NCI-H187 (cell line): Measurements from ENCODE around the gene NBPF1.
"Not testable (repeated sequence)": the region's sequence is repeated elsewhere in the genome, so short reads cannot be mapped to it uniquely, and the experiment has no call there.

Source experiments
- DNase-seq, 2 experiments: peaks; one replicate each; lab custom pipeline; 2025; lab: John Stamatoyannopoulos, UW

Gene NBPF1

DNA sequence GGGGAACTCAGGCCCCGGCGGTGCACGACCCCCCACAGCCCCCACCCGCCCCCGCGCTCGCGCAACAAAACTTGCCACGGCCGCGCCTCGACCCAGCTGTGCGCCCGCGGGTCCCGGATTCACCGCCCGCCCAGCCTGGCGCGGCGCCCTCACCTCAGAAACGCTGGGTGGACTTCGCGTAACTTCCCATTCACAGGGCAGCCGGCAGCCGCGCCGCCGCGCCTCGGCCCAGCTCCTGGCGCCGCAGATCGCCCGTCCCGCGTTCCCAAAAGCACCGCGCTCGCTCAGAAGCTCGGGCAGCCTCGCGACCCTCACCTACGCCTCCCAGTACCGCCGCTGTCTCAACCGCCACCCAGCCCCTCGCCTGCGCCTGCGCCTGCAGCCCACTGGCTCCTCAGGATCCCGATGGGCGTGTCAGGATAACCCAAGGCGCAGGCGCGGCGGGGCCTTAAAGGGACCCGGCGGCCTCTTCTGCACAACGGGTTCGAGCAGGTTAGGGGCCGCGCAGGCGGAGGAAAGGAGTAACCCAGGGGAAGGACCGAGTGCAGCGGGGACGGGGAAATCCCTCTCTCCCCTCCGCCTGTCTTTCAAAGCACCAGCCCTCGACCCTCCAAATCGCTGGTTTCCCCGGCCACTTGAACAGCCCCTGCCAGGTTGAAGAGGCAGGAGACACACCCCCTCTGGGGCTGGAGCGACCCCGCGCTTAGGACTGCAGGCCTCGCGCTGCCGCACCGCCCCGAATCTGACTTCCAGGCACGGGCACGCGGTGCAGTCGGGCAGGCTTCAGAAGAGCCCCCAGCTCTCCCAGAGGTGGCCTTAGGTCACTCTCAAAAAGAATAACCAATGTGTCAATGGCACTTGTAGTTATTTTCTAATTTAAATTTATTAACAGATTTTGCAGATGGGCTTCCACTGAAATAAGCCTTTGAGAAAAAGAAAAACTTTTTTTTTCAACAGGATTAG is at the start of gene NBPF1:
NBPF1 (minus strand) TSS at position 380 of the 963 bp plus-strand sequence.
- DNase-seq, result peak; percentile 99 to 100

DNA sequence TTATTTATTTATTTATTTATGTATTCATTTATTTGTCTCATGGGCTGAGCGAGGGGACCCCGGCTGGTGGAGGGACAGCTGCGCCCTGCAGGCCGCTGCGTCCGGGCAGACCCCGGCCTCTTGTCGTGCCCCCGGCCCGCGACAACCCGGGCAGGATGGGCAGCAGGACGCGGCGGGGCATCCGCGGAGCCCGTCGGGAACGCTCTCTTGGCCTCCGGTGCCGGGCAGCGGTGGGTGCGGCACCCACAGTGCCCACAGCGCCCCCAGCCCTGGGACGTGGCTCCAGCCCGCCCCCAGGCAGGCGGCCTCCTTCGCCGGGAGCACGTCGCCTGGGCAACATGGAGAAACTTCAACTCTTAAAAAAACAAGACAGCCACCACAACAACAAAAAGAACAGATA is 44.9 kb upstream of the NBPF1 start:
- DNase-seq, result not testable (repeated sequence)

DNA sequence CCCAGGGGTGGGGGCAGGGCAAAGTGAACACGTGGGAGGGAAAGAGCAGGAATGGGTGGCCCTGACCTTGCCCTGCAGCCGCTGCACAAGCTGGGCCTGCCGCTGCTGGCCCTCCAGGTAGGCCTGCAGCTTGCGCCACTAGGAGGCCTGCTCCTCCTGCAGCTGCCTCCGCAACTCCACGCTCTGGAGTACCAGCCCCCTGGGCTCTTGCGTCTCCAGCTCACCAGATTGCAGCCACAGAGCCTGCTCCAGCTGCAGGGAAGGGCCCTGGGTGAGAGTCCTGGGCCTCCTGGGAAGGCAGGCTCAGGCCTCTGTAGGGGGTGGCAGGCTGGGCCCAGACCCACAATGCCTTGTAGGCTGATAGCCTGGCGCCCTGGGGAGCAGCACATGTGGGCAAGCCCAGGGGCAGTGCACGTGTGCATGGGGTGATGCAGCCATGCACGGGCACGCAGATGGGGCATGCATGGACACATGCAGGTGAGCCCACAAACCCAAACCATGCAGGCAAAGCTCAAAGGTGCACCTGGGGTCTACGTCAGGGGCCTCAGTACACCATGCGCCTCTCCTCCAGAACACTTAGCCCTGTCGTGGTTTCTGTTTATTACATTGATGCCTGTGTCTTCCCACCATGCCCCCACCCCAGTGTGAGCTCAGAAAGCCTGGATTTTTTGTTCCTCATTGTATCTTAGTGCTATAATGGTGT is 43.8 kb upstream of the NBPF1 start:
- DNase-seq, result not testable (repeated sequence)

DNA sequence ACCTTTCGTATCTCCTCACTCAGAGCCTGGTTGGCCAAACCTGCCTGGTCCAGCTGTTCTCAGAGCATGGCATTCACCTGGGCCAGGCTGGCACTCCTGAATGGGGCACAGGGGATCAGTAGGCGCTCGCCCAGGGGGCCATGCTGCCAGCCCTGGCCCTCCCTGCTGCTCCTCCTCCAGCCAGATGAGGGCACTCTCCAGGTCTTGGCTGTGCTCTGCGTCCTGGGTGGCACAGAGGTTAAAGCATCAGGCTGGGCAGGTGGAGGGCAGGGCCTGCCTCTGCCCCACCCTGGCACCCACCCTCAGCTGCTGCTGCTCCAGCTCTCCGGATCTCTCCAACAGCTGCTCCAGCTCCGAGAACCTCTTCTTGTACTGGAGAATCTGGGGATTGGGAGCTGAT is 43.2 kb upstream of the NBPF1 start:
- DNase-seq, result not testable (repeated sequence)

DNA sequence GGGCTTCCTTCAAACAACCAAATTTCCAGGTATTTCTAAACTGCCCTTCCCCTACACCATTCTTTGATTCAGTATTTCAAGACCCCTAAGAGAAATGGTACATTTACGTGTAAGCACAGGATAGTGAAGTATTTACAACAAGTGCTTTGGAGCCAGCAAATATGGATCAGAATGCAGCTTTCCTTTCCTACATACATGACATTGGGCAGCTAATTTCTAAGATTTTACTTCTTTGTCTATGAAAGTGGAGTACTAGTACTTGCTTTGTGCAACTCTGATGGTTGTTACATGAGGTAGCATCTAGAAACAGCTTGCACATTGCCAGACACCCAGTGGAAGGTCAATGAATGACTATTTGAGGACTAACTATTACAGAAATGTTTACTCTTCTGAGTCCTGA is 38.2 kb upstream of the NBPF1 start:
- not testable (repeated sequence) for DNase-seq

DNA sequence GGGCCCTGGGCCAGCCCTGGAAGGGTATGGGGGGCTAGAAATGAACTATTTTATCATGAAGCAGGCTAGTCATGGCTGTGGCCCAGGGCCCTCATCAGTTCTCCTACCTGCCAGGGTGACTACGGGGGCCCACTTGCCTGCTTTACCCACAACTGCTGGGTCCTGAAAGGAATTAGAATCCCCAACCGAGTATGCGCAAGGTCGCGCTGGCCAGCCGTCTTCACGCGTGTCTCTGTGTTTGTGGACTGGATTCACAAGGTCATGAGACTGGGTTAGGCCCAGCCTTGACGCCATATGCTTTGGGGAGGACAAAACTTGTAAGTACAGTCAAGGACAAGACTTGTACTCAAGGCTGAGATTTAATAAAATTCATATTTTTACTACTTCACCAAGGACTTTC is 36.6 kb upstream of the NBPF1 start:
- DNase-seq, result not testable (repeated sequence)

DNA sequence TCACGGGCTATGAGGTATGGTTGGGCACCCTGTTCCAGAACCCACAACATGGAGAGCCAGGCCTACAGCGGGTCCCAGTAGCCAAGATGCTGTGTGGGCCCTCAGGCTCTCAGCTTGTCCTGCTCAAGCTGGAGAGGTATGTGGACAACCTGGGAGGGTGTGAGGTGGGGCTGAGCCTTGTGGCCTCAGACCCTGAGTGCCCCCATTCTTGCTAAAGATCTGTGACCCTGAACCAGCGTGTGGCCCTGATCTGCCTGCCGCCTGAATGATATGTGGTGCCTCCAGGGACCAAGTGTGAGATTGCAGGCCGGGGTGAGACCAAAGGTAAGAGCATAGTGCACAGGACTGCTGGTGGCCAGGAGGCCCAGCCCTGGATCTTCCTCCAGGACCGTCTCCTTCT is 36.0 kb upstream of the NBPF1 start:
- DNase-seq, result not testable (repeated sequence)

DNA sequence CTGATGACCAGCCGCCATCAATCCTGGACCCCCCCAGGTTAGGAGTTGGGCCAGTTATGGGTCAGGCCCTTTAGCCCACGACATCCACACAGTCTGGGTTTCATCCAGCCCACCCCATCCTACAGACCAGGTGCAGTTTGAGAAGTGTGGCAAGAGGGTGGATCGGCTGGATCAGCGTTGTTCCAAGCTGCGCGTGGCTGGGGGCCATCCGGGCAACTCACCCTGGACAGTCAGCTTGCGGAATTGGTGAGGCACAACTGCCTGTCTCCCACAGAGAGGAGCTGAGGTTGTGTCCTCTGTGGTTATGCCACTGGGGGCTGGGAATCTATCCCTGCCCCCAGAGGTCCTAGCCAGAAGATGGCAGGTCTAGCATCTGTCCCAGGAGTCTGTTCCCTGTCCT is 35.4 kb upstream of the NBPF1 start:
- DNase-seq, result not testable (repeated sequence)

DNA sequence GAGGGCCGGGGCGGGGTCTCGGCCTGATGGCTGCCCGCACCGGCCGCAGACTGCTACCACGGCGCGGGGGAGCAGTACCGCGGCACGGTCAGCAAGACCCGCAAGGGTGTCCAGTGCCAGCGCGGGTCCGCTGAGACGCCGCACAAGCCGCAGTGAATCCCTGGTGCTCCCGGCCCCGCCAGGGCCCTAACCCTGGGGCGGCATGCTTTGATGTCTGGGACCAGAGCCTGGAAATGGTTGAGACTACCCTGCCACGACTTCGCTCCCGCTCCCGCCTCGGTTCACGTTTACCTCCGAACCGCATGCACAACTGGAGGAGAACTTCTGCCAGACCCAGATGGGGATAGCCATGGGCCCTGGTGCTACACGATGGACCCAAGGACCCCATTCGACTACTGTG is 34.9 kb upstream of the NBPF1 start:
- not testable (repeated sequence) for DNase-seq

DNA sequence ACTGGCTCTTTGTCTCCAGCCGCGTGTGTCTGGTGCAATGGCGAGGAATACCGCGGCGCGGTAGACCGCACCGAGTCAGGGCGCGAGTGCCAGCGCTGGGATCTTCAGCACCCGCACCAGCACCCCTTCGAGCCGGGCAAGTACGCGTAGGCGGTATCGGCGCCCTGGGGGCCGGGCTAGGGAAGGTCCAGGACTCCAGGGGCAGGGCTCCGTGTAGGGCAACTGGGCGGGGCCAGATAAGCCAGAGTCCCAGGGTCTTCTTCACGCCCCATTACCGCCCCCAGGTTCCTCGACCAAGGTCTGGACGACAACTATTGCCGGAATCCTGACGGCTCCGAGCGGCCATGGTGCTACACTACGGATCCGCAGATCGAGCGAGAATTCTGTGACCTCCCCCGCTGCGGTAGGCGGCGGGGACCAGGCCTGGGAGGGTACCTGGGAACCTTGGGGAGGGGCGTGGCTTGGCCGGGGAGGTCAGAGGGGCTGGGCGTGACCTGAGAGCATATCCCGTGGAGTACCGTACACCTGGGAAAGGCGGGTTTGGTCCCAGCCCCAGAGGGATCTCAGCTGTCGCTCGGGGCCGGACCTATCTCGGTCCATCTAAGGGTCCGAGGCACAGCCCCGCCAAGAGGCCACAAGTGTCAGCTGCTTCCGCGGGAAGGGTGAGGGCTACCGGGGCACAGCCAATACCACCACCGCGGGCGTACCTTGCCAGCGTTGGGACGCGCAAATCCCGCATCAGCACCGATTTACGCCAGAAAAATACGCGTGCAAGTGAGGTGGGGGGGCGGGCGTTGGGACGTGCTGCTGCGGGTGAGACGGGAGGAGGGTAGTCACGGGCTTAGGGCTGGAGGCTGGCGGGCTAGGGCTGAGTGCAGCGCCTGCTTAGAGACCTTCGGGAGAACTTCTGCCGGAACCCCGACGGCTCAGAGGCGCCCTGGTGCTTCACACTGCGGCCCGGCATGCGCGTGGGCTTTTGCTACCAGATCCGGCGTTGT is 34.1 kb upstream of the NBPF1 start:
- not testable (repeated sequence) for DNase-seq

DNA sequence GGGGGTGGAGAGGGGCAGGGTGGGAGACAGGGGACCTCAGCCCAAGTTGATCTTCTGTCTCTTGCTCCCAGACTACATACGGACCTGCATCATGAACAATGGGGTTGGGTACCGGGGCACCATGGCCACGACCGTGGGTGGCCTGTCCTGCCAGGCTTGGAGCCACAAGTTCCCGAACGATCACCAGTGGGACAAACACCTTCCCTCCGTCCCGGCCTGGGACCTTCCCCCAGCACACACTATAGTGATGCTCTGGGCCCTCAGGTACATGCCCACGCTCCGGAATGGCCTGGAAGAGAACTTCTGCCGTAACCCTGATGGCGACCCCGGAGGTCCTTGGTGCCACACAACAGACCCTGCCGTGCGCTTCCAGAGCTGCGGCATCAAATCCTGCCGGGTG is 33.4 kb upstream of the NBPF1 start:
- DNase-seq, result not testable (repeated sequence)

DNA sequence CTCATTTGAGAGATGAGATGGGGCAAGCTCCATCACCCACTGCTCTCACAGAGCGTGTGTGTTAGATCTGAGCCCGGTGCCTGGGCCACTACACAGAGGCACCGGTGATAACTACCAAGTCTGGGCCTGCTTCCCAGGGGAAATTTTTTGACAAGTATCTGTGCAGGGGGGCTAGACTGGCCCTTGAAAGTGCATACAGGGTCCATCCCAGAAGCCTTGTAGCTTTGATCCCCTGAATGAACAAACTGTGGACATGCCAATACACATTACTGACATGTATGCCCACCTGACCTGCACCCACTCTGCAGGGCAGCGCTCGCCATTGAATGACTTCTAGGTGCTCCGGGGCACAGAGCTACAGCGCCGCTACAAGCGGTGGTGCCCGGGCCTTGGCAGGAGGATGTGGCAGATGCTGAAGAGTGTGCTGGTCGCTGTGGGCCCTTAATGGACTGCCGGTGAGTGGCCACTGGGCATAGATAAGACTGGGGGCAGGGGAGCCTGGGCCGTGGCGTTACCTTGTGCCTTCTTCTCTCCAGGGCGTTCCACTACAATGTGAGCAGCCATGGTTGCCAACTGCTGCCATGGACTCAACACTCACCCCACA is 32.8 kb upstream of the NBPF1 start:
- not testable (repeated sequence) for DNase-seq

DNA sequence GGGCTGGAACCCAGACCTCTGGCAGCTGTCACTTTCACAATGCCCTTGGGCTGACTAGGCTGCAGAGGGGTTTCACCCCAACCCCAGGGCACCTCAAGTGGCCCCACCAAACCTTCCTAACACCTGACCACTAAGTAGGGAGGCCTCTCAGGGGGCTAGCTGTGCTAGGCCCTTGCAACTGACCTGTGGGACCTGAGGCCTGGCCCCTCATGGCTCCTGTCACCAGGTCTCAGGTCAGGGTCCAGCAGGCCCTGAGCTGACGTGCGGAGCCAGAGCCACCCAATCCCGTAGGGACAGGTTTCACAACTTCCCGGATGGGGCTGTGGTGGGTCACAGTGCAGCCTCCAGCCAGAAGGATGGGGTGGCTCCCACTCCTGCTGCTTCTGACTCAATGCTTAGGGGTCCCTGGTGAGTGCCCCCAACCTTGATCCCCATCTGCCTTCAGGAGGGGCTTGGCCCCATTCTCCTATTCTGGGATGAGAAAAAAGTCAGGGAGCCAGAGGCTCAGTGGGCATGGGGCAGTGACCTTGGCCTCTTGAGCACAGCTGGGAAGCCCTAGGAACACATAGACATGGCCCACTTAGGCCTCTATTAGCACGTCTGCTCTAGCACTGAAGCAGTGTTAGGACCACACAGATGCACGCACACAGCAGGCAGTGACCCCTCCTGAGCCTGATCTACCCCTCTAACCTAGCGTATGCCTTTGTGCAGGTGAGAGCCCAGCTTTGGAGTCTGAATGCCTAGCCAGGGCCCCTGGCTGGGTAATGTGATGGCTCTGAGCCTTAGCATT is 32.1 kb upstream of the NBPF1 start:
- not testable (repeated sequence) for DNase-seq

DNA sequence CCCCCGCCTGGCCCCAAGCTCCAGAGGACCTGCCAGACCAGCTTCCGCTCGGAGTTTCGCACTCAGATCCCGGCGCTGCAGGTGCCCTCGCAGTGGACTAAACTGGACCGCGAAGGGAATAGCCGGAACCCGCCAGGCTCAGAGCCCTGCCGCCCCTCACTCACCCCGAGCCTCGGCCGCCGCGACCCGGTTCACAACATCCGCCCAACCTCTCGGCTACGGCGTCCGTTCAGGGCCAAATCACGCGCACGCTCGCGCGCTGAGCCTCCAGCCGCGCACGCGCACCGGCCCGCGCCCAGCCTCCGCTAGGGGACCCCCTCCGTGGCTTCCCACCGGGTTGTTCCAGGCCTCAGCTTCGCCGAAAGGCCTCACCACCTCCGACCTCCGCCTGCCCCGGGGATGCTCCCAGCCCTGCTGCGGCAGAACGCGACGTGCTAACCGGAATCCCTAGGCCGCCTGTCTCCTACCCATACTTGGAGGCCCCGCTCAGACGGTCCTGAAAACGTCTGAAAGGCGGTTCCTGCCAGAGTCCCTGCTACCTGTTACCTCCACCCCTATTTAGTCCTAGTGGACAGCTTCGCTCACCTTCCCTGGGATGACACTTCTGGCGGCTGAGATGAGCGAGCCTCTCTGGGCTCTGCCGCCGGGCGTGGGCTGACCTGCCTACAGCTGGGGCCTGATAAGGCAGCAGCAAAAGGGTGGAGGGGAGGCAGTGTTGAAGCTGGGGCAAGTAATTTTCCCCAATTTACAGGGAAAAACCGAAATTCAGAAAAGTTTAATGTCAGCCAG is 31.3 kb upstream of the NBPF1 start:
- DNase-seq, result peak; percentile 92

DNA sequence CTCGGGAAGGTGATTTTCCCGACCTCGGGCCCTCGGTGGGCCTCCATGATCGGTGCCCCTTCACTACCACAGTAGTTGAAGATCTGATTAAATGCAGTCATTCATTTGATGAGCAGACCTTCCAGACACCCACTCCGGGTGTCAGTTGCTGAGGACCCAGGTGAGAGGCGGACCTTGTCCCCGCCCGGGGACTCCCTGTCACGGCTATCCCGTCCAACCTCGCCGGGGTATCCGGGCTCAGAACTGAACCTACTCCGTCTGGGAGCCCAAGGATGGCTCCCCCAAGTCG is 30.8 kb upstream of the NBPF1 start:
- no peak for DNase-seq

DNA sequence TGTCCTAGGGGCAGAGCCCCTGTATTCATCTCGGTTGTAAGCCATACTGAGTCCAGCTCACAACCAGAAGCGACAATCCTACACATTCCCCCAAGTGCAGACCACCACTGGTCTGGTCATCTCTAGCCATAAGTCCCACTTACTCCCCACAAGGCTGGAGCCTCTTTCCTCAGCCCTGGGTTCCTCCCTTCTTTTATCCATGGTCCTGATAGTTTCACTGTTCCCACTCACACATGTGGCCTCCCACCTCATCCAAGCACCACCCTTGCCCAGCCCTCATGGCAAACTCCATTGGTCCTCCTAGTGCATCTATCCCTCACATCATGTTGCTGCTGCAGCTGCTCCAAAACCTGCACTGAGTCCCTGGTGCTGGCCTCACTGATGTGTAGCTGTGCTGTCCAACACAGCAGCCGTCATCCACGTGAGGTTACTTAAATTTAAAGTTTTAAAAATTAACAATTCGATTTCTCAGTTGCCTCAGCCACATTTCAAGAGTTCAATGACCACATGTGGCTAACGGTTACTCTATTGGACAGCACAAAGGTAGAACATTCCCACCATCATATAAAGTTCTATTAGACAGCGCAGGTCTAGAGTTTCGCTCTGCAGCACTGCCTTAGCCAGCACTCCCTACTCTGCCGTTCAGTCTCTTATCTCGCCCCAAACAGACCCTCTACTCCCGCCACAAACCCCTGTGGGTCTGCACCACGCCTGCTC is 30.3 kb upstream of the NBPF1 start:
- not testable (repeated sequence) for DNase-seq

DNA sequence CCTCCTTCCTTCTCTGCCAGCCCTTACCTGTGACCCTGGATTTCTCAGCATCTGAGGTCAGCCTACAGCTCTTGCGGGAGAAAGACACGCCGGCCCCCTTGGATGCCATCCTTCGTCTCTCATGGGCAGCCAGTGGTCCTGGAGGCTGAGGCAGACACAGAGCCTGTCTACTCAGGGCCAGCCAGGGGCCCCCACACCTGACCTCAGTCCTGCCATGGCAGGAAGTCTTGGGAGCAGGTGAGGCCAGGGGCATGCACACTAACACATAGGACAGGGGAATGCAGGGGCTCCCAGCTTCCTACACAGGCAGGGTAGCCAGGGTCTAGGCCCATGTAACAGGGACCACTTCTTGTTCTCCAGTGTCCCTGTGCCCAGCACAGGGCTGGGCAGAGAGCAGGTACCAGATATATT is 29.6 kb upstream of the NBPF1 start:
- not testable (repeated sequence) for DNase-seq

DNA sequence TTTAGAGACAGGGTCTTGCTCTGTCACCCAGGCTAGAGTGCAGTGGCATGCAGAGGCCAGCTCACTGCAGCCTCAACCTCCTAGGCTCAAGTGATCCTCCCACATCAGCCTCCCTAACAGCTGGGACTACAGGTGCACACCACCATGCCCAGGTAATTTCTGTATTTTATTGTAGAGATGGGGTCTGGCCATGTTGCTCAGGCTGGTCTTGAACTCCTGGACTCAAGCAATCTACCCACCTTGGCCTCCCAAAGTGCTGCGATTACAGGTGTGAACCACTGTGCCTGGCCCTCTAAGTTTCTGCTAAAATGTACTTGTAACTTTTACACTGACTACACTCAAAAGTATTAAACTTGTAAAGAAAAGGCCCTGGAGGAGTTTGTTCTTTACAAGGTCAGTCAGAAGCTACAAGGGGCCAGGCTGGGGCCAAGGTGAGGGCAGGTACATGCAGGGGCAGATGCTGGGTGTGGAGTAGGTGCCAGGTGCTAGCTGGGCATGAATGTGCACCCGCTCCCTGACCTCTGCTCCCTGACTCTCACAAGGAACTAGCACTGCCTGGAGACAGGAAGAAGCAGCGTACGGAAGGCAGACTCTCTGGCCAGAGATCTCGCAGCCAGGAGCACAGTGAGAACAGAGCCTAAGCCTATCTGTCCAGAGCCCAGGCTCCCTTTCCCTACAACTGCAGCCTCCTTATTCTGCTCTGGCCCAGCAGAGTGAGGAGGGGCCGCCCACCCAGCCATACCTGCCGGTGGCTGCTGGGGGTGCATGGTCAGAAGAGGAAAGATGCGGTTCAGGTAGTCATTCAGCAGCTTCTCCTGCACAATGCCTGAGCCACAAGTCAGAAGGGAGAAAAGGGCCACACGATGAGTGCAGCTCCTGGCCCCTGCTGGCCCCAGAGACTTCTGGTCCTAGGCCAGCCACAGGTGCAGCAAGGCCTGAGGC is 28.9 kb upstream of the NBPF1 start:
- not testable (repeated sequence) for DNase-seq
